DND-41 (cell line): Measurements from ENCODE around the gene SV2B.

Source experiments
- CTCF ChIP-seq: IDR thresholded peaks from 2 replicates; pipeline ENCODE4 v1.5.1; 2012; ENCODE audit warnings: borderline replicate concordance, low read length, moderate library complexity, mild to moderate bottlenecking; ENCODE audit not compliant: poor library complexity, severe bottlenecking; ENCODE audit errors: extremely low read depth
- EZH2 ChIP-seq: IDR thresholded peaks from 3 replicates; pipeline ENCODE4 v1.6.1; 2012; ENCODE audit warnings: borderline replicate concordance, low read depth, mild to moderate bottlenecking, moderate library complexity, low read length, inconsistent platforms; ENCODE audit not compliant: severe bottlenecking

- TF ChIP-seq CTCF (no peak), EZH2 (no peak)
These were observed 29.4 kb downstream of the SV2B start for GRCh38 chr15:91129436-91129835.
